Right lobe of liver (tissue), 6 donors: ENCODE data around the gene YAP1. TPM values are rescaled to one million over a fixed set of nuclear protein-coding genes. Genes with fewer than 3 reads are reported as not detected.

ENCODE experiments used
- ATAC-seq, 4 donors: fragments of 200-7000 bp; cut with Tn5 transposase; one replicate each; pipeline ENCODE4 v1.9.1; 2020; ENCODE audit warnings: mild to moderate bottlenecking in 4 of 4, moderate library complexity in 4 of 4
- DNase-seq, 3 donors: peaks; one replicate each; pipeline ENCODE4 v3.0.0-alpha.2; 2020
- H3K27ac ChIP-seq, 3 donors: fragments of 200-600 bp; one replicate each; pipeline ENCODE4 v1.8.0; 2022
- H3K27me3 ChIP-seq, 2 donors: fragments of 200-600 bp; one replicate each; pipeline ENCODE4 v1.8.0; 2022
- H3K36me3 ChIP-seq, 4 donors: fragments of 200-600 bp; sonication (generic) in 1 of 4; one replicate each; pipeline versions ENCODE4 v1.5.1 to v1.8.0; 2017 to 2022; ENCODE audit warnings: control low read depth in 1 of 4
- H3K4me1 ChIP-seq, 4 donors: fragments of 200-600 bp; sonication (generic) in 1 of 4; one replicate each; pipeline versions ENCODE4 v1.5.1 to v1.8.0; 2017 to 2022; ENCODE audit warnings: control low read depth in 1 of 4
- H3K4me3 ChIP-seq, 3 donors: fragments of 200-600 bp; one replicate each; pipeline ENCODE4 v1.8.0; 2022
- H3K9me3 ChIP-seq, 4 donors: fragments of 200-600 bp; sonication (generic) in 1 of 4; one replicate each; pipeline versions ENCODE4 v1.5.1 to v1.8.0; 2017 to 2022; ENCODE audit warnings: control low read depth in 1 of 4
- POLR2A ChIP-seq: fragments of 450-650 bp; IDR thresholded peaks from one replicate; pipeline ENCODE4 v1.6.1; 2017; ENCODE audit warnings: antibody characterized with exemption, mild to moderate bottlenecking
- WGBS: methylation state at CpG from one replicate; pipeline ENCODE4 v1.1.6; 2018; ENCODE audit warnings: low coverage, low lambda C conversion rate; ENCODE audit not compliant: insufficient coverage; ENCODE audit errors: missing lambda C conversion rate; 5-methylcytosine and 5-hydroxymethylcytosine counted together
- intact Hi-C, 2 donors: fragments of 100-400 bp; cut with DNase I; formaldehyde crosslinking; loops; one replicate each; pipeline versions ENCODE4 v1.11.2 to v1.14.1; 2022
- total RNA-seq, 6 experiments: library from RNA; depleted of rRNA in 2 of 6; stranded (reverse); fragments of >200 nt in 2 of 6; fragmentation: NEBNext Ultra II Directional in 3 of 6; extraction: Animal tissue kit (Norgen Biotek cat#: 25700) in 3 of 6; gene quantifications; one replicate each; pipeline versions ENCODE4 v1.1.0 to v1.2.4, GENCODE V29; 2016 to 2023
- TF ChIP-seq, protein P1 (sequence below), 4 donors: fragments of 200-600 bp in 3 of 4; fragments of 450-650 bp in 1 of 4; IDR thresholded peaks; one replicate each; pipeline versions ENCODE4 v1.5.1 to v1.8.0; 2016 to 2022; ENCODE audit warnings: antibody characterized with exemption in 4 of 4, mild to moderate bottlenecking in 2 of 4
- donor health status: DM: no; HTN: yes; CAD: no.
- donor health status: DM: no; HTN: no; CAD: no.
- donor health status: DM: no; HTN: no; CAD: no.
- donor health status: DM: no; HTN: yes; CAD: no.
- donor health status: DM: no; HTN: yes; CAD: no.

YAP1 gene
- total RNA-seq, 6 experiments from 2014 or later: 17.9 to 60.5 (median 36.3) TPM

DNA sequence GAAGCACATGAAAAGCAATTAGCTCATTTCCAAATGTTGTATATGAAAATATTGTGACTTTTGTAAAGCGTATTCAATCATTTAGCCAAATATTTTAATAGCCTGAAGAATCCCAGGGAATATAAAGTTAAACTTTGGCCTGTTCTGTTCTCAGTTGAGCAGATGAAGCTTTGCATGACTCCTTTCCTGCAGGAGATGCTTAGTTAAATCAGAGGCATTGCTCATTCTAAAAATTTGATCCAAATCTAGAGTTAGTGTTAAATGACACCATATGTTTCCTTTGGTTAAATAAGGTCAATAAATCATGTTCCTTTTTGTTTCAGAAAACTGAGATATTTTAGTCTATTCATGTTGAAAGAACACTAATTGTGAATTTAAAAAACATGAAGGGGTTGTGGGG is 155.9 kb downstream of the YAP1 start:
- intact Hi-C loops: no loop called here
- DNase-seq: no peak
- H3K9me3 ChIP-seq: no peaks in the 10 kb centered on the region
- no peak overlapping the region for H3K27ac ChIP-seq
- 100% methylated on average over 1 of the region's 1 CpG for WGBS
- H3K4me1 ChIP-seq: peaks cover 0 to 4% (median 0%) of the 10 kb centered on the region in 4 donors
- ATAC-seq: no peak
- no peaks in the 10 kb centered on the region for H3K36me3 ChIP-seq
- TF ChIP-seq, protein P1, sequence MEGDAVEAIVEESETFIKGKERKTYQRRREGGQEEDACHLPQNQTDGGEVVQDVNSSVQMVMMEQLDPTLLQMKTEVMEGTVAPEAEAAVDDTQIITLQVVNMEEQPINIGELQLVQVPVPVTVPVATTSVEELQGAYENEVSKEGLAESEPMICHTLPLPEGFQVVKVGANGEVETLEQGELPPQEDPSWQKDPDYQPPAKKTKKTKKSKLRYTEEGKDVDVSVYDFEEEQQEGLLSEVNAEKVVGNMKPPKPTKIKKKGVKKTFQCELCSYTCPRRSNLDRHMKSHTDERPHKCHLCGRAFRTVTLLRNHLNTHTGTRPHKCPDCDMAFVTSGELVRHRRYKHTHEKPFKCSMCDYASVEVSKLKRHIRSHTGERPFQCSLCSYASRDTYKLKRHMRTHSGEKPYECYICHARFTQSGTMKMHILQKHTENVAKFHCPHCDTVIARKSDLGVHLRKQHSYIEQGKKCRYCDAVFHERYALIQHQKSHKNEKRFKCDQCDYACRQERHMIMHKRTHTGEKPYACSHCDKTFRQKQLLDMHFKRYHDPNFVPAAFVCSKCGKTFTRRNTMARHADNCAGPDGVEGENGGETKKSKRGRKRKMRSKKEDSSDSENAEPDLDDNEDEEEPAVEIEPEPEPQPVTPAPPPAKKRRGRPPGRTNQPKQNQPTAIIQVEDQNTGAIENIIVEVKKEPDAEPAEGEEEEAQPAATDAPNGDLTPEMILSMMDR (IDR thresholded peaks at IDR 0.05): no peak
- no peak for TF ChIP-seq POLR2A
- H3K27me3 ChIP-seq: no peaks in the 10 kb centered on the region
- no peak overlapping the region for H3K4me3 ChIP-seq

GRCh38 chr11:102267609-102268008 is 157.4 kb downstream of the YAP1 start:
- Histone ChIP-seq H3K4me3 (no peak overlapping the region), H3K27ac (no peak overlapping the region), H3K4me1 (peaks cover 0 to 9% (median 0%) of the 10 kb centered on the region in 4 donors), H3K9me3 (no peaks in the 10 kb centered on the region), H3K27me3 (no peaks in the 10 kb centered on the region), H3K36me3 (no peaks in the 10 kb centered on the region)
- WGBS: 56% methylated on average over 5 of the region's 5 CpGs
- ATAC-seq (no peak), DNase-seq (no peak)
- TF ChIP-seq POLR2A: no peak
- TF ChIP-seq, protein P1 (IDR thresholded peaks at IDR 0.05): no peak
- intact Hi-C loops: no loop called here

DNA sequence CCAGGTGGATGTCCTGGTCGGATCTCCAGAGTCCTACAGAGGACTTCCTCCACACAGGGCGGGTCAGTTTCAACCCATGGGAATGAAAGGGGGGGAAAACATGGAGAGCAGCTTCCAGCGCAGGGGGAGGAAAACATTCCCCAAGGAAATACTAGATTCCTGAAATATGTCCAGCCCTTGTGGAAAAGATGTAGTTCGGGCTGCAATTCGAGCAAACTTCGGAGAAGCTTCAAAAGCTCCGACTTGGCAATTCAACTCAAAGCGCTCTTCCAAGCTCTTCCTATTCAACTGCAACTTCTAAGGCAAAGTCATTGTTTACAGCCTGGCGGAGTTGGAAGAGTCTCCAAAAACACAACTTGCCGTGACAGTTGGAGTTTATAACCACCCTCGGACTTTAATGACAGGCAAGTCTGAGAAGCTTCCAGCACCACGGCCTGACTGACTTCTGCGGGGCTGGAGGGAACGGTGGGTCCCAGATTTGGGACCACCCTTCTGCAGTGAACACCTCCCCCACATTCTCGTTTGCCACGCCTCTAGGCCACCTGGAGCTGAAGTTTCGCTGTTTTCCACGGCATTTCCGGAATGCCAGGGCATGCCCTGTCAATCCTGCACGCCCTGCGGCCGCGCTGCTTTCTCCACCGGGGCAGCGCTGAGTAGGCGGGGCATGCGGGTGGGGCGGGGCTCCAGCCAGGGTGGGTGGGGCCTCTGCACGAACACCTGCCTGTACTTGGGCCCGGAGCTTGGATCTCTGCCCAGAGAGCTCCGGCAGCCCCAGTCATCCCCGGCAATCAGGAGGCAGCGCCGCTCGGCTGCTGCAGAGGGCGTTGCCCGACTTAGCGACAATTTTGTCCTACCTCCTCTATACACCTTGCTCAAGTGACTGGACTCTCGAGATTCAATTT is 158.1 kb downstream of the YAP1 start:
- ATAC-seq (peak; percentile 97 to 99 (median 98)), DNase-seq (peak; percentile 92 to 95 (median 94))
- H3K4me3 ChIP-seq: peak overlapping the region; percentile 31 to 54 (median 48)
- 17% methylated on average over 17 of the region's 39 CpGs for WGBS
- H3K9me3 ChIP-seq: no peaks in the 10 kb centered on the region
- peak overlapping the region; percentile 36 to 76 (median 72) for H3K27ac ChIP-seq
- intact Hi-C loops: no loop called here
- peaks cover 0 to 10% (median 0%) of the 10 kb centered on the region in 4 donors for H3K4me1 ChIP-seq
- no peaks in the 10 kb centered on the region for H3K36me3 ChIP-seq
- H3K27me3 ChIP-seq: no peaks in the 10 kb centered on the region
- no peak for TF ChIP-seq POLR2A
- TF ChIP-seq, protein P1 (IDR thresholded peaks at IDR 0.05): peak; percentile 56 to 78 (median 68)

- DNase-seq (no peak), ATAC-seq (peak in 1 of 4 donors; percentile 7)
- no peaks in the 10 kb centered on the region for H3K36me3 ChIP-seq
- WGBS: 3% methylated on average over 6 of the region's 6 CpGs
- H3K27me3 ChIP-seq: no peaks in the 10 kb centered on the region
- H3K9me3 ChIP-seq: no peaks in the 10 kb centered on the region
- no peak overlapping the region for H3K27ac ChIP-seq
- H3K4me1 ChIP-seq: peaks cover 0 to 10% (median 0%) of the 10 kb centered on the region in 4 donors
- H3K4me3 ChIP-seq: peak overlapping the region; percentile 16 to 54 (median 48)
- no peak for TF ChIP-seq POLR2A
- TF ChIP-seq, protein P1 (IDR thresholded peaks at IDR 0.05): no peak
- intact Hi-C loops: no loop called here
Observed at GRCh38 chr11:102268985-102269470, 158.8 kb downstream of the YAP1 start.
